Measurements from ENCODE around the gene APLN.
A peak's percentile ranks its signal among the peaks of the same experiment; 100 is the strongest.

The APLN gene, protein sequence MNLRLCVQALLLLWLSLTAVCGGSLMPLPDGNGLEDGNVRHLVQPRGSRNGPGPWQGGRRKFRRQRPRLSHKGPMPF

DNA sequence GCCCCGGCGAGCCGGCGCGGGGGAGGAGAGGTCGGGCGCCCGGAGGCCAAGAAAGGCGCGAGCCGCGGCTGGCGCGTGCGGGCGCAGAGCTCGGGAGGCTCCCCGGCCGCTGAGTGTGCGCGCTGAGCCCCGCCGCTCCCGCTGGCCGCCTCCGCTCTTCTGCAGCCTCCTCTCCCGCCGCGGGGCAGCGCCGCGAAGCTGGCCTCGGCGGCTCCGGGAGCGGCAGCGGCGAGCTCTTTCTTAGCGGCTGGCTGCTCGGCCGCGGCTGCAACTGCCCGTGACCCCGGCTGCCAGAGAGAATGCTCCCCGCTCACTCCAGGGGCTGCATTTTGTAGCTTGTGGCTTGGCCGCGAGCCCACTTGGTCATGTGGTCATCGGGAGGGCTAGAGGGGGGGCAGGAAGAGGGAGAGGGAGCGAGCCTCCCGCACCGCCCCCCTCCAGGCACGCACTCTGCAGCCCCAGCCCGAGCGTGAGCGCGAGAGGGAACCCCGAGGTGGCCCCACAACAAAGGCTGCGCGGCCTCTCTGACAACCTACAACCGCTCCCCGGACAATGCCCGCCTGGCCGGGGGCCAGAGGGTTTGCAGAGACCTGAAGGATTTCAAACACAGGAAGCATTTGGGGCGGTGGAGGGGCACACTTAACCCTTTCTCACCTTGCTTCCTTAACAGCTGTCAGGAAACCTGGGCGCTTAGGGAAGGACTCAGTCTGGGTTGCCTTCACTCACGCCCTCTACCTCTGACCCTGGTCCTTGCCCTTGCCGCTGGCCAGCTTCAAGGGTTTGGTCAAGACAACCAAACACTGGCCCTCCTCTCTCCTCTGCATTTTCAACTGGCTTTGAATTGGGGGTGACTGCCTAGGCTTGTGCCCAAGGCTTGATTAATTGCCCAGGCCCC is at the start of gene APLN:
Gene APLN (minus strand): TSS at position 305 of the 895 bp plus-strand sequence. CDS start 326 bp downstream, outside the sequence.
- no peak for DNase-seq

DNA sequence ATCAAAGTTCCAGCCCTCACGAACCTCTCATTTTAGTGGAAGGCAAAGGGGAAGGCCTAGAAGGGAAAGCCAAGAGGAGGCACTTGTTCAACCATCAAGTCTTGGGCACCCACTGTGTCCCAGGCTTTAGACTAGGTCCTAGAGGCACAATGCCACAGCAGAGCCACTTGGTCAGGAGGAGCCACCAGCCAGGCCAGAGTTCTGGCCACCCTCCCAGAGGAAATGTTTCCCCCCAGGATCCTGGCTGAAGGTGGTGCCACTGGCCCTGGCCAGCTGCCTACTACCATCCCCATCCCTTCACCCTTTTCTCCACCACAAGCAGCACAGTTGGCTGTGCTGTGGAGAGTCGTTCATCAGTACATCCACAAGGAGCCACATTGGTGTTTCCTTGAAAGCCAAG is 49.7 kb upstream of the APLN start:
- DNase-seq, result no peak

DNA sequence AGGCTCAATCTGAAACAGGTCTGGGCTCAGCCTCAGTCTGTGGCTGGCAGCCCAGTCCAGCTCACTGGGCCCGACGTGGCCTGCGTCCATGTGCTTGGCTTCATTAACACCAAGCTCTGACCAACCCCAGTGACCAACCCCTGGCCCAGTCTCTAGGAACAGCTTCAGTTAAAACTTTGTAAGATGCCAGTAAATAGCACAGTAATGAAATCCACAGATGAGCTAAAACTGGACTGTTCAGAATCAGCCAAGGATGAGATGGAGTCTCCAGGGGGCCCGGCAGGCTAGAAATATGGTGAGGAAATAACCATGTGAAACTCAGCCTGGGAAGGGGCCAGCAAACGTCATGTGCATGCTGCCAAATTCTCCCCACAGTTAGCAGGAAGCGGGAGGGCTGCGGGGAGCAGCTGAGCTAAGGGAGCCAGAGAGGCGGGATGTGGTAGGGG is 46.9 kb upstream of the APLN start:
- DNase-seq, result no peak

DNA sequence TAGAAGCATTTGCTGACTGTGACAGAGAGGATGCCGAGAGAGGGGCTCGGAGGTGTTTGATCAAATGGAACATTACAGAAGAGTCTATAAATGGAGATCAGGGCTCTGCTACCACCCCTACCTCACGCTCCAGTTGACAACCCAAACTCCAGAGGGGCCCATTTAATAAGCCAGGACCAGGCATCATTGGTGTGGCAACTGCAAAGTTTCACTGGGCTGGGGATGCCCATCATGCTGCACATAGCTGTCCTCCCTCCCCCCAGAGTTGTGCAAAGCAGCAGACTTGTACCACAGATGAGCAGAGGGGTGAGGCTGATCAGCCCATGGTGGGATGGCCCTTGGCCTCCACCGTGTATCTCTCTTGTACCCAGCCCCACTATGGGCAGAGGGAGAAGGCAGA is 45.8 kb upstream of the APLN start:
- DNase-seq, result no peak

DNA sequence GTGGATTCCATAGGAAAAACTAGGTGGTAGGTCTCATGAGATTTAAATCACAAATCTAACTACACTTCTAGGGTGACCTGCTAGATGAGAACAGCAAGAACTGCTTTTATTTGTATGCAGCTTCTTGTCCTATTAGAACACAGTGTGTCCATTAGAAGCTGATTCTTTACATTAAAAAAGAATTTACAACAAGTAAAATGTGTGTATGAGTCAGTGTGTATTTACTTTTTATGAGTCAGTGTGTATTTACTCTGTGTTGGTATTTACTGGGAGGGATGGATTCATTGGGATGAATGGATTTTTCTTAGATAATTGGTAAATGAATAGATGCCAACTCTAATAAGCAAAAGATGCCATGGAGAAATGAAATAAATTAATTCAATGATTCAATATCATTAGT is 43.4 kb upstream of the APLN start:
- DNase-seq, result no peak

DNA sequence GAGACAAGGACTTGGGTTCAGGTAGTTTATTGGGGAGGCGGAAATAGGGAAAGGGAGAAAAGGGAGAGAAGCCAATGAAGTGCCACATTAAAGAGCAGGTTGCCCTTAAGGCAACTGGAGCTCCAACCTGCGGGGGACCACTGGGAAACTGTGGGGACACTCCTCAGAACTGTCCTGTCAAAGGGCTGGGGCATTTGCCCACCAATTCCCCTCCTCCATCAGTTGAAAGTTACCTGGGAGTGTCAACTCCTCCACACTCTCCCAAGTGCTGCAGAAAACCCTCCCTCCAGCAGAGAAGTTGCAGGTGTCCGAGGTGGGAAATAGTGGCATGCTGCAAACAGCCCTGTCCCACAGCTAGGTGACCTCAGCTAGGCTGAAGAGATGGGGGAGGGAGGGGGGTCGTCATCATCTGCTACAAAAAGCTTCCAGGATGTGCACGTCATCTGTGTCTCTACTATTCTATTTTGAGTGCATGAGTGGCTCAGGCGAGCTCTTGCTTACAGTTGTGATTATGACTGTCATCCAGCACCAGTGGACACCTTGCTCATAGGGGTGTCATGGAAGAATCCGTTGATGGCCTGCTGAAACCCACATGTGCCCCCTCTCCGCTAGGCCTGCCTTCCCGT is 42.6 kb upstream of the APLN start:
- DNase-seq, result no peak

DNA sequence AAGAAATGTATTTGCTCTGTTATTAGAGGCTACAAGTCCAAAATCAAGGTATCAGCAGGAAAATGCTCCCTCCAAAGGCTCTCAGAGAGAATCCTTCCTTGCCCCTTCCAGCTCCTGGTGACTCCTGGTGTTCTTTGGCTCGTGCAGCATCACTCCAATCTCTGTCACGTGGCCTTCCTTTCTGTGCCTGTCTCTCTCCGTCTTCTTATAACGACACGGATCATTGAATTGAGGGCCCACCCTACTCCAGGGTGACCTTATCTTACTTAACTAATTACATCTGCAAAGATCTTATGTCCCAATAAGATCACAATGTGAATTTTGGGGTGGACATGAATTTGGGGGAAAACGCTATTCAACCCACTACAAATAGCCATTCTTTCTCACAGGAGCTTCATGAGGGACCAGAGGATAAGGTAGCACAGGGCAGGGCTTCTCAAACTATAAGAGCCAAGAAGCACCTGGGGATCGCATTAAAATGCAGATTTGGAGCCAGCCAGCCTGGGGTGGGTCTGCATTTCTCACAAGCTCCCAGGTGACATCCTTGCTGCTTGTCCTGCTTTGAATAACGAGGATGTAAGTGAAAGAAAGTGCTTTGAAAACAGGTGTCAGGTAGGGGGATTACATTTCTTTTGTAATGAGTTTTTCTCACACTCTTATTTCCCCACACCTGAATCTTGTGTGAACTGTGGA is 41.9 kb upstream of the APLN start:
- DNase-seq, result no peak

DNA sequence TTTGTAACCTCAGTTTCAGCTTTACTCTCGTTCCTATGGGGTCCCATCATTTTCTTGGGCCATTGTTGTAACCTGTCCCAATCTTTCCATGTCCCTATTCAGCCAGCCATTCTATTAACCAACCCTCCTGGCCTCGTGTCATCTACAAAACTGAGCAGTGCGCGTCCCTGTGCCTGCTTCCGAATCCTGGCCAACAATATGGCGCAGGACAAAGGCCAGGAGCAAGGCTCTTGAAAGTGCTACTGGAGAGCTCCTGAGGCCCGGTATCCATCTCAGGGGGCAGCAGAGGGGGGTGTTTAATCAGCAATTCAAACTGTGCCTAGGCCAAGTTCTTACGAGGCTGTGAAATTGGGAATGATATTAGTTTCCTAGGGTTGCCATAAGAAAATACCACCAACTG is 41.2 kb upstream of the APLN start:
- no peak for DNase-seq

DNA sequence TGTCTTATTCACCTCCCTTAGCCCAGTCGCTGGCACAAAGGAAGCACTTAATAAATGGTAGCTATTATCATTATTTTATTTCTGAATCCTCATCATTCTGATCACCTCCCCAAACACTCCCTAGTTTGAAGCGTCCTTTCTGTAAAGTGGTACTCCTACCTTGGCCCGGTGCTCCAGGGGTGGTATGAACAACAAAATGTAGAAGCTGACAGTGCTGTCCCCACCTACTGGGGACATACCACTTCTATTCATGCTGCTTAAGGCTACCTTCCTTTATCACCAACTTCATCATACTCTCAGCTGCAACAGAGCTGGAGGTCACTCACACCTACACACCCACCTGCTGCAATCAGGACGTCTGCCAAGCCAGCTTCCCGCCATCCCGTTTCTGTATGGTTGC is 40.8 kb upstream of the APLN start:
- no peak for DNase-seq

DNA sequence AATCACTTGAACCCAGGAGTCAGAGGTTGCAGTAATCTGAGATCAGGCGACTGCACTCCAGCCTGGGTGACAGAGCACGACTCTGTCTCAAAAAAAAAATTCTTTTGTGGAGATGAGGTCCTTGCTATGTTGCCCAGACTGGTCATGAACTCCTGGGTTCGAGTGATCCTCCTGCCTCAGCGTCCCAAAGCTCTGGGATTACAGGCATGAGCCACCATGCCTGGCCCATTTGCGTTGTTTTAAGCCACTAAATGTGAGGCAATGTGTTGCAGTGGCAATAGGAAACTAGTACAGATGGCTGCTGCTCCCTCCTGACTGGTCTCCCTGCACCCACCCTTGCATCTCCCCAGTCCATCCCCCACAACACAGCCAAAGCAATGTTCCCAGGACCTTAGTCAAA is 40.0 kb upstream of the APLN start:
- DNase-seq, result no peak

DNA sequence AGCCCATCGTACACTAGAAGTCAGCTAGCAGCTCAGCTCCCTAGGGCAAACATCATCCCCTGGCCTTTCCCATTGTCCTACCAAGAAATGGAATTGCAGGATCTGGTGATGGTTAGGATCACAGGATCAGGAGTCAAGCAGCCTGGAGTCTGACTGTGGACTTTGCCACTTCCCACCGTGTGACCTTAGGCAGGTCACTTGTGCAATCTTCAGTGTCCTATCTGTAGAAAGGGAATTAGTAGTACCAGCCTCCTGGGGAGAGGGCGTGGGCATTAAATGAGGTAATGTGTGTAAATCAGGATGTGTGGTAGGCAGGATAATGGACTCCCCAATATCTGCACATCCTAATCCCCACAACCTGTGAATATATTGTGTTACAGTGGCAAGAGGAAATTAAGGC is 38.6 kb upstream of the APLN start:
- DNase-seq, result no peak

DNA sequence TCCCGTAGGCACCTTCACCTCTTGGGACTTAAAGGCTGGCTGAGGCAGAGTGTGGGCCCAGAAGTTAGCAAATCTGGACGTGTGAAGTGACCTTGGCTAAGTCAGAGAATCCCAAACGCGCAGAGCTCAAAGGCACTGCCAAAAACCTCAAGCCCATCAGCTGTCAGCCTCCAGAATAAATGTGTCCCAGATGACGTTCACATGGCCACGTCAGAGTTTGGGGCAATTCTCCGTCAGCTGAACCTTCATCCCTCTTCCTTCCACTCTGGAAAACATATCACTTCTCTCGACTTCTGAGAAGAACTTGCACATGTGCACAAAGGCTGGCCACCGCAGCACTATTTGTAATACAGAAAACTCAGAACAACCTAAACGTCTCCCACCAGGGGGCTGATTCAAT is 35.7 kb upstream of the APLN start:
- DNase-seq, result no peak

DNA sequence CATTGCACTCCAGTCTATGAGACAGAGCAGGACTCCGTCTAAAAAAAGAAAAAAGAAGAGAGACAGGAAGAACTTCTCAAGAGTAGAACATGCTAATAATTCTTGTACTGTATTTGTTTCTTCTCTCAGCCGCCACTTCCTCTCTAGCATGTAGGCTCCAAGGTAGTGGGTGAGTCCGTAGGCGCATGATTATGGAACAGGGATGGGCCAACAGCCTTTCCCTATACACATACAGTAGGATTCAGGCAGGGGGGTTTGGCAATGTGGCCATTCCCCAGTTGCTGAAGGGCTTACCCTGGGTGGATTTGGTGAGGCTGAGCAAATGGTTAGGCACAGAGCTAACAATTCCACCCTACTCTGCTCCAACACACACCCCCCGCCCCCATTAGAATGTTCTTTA is 35.0 kb upstream of the APLN start:
- no peak for DNase-seq

DNA sequence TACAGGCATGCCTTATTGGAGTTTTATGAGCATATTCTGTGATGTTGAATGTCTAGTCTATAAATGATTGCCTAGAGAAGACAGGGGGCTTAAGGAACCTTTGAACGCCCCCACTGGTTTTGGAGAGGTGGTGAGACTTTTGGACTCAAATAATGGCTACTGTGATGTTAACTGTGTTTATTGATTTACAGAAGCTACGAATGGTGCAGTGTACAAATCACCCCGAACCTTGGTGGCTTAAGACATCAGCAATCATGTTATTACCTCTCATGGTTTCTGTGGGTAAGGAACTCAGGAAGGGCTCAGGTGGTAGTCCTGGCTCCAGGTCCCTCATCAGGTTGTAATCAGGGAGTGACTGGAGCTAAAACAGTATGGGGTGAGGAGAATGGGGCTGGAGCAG is 33.3 kb upstream of the APLN start:
- DNase-seq, result no peak

DNA sequence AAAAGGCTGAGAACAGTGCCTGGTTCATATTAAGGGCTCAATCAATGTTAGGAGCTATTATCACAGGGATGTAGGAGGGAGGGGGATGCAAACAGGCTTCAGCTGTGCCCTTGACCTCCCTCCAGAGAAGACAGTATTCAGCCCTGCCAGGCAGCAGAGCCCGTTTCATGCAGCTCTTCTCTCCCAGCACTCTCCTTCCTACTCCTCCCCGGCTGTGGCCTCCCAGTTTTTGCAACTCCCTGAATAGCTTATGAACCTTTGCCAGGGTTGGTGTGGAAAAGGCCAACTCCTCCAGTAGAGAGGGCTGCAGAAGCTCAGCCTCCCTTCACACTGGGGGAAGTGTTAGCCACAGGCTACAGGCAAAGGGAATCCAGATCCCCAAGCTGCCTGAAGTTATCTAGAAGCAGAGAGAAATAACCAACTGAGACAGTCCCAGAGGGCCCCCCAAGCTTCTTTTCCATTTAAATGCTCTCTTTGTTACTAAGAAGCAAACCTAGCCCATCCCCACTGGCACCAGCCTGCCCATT is 31.7 kb upstream of the APLN start:
- DNase-seq, result no peak

DNA sequence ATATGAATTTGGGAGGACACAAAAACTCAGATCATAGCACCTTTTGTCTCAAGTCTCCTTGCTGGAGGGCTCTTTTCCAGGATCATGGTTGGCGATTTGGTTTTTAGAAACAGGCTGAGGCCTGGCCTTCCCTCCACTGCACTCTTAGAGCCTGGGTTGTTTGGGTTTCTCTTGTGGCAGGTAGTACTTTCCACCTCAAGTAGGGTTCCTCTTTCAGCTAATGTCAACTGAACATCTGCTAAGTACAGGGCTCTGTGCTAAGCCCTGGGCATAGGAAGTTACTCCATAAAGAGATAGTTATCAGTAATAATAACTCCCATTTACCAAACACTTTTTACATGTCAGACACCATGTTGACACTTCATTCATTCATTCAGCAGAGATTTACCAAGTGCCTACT is 28.2 kb upstream of the APLN start:
- DNase-seq, result no peak

DNA sequence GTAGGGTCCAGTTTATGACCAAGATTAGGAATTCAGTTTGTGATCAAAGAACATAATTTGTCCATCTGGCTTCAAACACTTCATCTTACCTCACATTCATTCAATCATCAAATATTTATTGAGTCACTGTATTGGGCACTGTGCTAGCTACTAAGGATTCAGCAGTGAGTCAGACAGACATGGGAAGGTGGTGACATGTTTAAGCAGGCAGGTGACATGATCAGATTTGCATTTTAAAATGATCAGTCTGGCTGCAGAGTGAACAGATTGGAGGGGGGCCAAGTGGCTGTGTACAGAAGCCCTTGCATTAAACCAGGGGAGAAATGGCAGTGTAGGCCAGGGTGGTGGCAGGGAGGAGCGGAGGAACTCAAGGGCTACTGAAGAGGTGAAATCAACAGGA is 25.1 kb upstream of the APLN start:
- DNase-seq, result no peak

DNA sequence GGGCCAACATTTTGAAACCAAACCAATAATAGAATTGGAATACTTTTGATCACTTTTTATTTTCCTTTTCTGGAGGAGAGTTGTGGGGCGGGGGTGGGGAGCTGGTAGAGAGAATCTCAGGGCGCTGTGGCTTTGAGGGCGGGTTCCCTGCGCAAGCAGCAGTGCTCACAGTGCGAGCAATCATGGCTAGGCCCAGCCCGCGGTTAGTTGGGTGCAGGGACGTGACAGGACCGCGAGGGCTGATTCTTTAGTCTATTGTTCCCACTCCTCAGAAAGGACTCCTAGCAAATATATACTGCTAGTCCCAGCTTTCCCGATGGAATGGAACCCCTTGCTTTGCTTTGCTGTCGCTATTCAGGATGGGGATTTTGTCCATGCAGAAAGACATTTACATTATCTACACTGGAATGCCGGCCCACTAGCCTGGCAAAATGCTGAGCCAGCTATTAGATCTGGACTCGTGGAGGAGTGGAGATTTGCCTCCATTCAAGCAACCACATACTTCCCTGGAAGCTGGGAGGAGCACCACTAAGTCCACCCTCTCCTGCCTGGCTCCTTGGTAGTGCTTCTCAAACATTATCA is 23.9 kb upstream of the APLN start:
- DNase-seq, result peak; percentile 5

DNA sequence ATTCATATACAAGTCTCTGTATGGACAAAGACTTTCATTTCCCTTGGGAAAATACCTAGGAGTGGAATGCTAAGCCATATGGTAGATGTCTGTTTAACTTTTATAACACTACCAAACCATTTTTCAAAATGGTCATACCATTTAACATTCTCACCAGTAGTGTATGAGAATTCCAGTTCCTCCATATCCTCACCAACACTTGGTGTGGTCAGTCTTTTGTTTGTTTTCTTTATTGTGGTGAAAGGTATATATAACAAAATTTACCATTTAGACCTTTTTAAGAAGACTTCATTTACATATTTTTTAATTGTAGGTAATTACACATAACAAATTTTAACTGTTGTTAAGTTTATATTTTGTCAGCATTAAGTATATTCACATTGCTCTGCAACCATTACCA is 12.7 kb upstream of the APLN start:
- no peak for DNase-seq

DNA sequence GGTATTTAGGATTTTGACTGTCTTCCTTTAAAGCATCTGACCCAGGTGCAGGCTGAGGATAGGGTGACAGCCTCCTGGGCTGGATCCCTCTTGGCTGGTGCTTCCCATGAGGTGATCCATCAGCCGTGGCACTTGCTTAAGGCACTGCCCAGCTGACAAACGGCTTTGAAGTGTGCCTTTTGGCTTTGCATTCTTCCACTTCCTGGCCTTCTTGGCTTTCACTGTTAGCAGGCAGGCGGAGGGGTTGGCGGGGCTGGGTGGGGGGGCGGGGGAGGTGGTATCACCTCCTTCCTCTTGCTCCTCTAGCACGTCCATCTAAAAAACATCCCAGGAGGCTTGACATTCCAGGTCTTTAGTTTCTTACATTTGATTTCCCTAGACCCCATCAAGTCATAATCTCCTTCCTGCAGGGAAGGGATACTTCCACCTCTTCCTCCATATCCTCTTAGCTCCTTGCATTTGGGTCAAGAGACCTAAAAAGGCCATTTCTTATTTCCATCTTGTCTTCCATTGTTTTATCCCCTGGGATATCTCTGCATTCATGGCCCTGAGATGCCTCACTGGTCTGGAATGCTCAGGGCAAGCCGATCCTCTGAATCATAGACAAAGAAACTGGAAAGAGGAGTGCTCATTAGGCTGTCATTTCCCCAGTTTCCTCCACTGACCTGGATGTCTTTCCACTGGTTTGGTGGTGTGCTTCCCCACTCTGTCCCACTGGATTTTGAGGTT is 11.3 kb upstream of the APLN start:
- DNase-seq, result no peak

DNA sequence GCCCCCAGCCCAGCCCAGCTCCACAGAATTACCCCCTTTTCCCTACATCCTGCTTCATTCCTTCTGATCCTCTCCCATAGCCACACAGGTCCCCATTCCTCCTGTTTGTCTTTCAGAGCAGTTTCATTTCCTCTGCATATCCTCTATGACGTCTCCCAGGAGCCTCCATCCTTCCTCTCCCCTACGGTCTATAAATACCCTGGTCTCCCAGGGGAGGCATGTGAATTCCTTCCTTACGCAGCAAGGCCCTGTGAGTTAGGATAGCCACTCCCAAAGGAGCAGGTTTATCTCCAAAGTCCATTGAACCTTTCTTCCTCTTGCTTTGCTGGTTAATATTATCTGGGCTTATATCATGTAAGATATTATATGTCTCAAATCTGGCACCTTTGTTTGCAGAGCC is 8.4 kb upstream of the APLN start:
- DNase-seq, result no peak

DNA sequence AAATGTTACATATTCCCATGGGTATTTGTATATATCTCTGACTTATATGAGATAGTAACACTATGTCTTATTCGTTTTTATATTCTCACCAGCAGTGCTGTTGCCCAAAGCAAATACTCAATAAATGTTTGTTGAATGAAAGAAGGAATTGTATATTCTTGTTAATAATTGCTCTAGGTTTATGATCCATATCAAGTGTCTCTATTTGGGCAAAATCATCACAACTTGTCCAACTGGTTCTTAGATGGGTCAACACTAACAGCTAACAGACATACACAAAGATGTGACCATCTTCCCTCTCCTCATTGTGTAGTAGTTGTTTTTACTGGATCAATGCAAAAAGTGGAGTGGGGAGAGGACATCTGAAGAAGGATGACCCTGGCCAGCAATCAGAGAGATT is 6.6 kb upstream of the APLN start:
- DNase-seq, result no peak

Data from activated CD4-positive, alpha-beta T cell treated with anti-CD3 and anti-CD28 coated beads, Interleukin-2, amount 50 U/mL, for 16 hours (primary cell).